Hematopoietic multipotent progenitor cell (in vitro differentiated cells): ENCODE data around the gene PPP1R2. TPM values are rescaled to one million over a fixed set of nuclear protein-coding genes. Genes with fewer than 3 reads are reported as not detected.

Experiments used
- DNase-seq, 3 donors: peaks; one replicate each; pipeline ENCODE4 v3.0.0-alpha.2; 2011 to 2015; ENCODE audit warnings: low read depth in 2 of 3, low spot score in 2 of 3
- small RNA-seq: library from RNA; depleted of rRNA; stranded (forward); fragments of <200 nt; gene quantifications from one replicate; pipeline ENCODE3, GENCODE V24; 2012
- total RNA-seq: library from RNA; depleted of rRNA; stranded (reverse); fragments of >200 nt; gene quantifications from one replicate; pipeline ENCODE4 v1.2.3, GENCODE V29; 2012

PPP1R2 gene
- total RNA-seq, 1 donor = 50.9 TPM

- DNase-seq = no peak
Observed at GRCh38 chr3:195466251-195466650, 76.9 kb downstream of the PPP1R2 start.

Small RNA genes lying within 50 kb of the gene (small RNA-seq; reads per million reads assigned to genes)
- gene RN7SL73P (not detected), gene RNU6ATAC24P (not detected)

Other genes starting within 250 kb of the PPP1R2 start
- gene ACAP2, start 100.3 kb downstream of the PPP1R2 start, total RNA-seq = 34.7 TPM
- not detected for gene APOD, start 40.6 kb upstream of the PPP1R2 start, total RNA-seq
- 4.6 TPM for gene MUC20, start 177.7 kb upstream of the PPP1R2 start, total RNA-seq